HPDE6-E6E7 (cell line): ENCODE results near the gene TCERG1.
A peak's percentile ranks its signal among the peaks of the same experiment; 100 is the strongest.
"Not testable (repeated sequence)": the region's sequence is repeated elsewhere in the genome, so short reads cannot be mapped to it uniquely, and the experiment has no call there.

Experiments used
- DNase-seq: peaks from one replicate; pipeline ENCODE4 v3.0.0; 2011; ENCODE audit warnings: missing footprints; ENCODE audit errors: extremely low spot score

TCERG1 gene

DNA sequence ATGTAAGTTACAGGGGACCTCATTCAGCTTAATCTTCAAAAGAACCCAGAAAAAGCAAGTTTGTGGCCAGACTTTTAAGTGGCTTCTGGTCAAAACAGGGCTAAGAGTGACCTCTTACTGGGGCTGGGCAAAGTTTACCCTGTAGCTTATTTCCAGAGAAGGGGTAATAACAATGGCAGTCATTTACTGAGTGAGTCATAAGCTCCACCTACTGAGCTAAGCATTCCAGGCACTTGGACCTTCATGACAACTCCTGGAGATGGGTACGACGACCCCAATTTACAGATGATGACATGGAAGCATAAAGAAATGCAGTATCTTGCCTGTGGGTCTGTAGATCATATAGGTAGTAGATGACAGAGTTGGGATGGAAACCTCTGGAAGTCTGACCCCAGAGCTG, 73.6 kb downstream of the TCERG1 start:
- no peak for DNase-seq

DNA sequence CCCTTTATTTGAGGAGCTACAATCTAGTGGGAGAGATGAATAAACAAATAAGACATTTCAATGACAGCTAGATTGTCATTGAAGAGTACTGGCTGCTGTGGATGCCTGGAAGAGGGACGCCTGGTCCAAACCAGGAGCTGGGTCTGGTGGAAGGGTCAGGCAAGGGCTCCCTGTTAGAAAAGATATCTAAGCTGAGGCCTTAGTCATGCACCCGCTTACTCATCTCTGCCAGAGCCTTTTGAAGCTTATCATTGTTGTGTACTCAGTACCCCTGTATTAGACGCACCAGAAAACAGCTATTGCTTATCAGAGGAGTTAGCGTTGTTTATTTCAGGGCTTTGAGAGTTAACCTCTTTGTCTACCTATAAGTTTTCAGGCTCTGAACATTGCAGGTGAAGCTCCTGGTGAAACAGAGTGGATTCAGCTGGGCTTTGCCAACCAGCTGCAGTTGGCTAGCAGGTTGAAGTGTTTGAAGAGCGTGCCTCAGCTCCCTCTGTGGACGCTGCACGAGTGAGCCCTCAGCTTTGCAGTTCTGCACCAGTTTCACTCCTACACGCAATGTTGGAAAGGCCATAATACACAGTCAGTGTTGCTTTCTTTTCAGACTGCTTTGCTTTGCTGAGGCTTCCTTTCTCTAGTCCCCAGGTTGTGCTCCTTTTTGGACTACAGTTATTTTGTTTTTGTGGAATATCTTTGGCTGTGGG, 74.4 kb downstream of the TCERG1 start:
- DNase-seq, result no peak

DNA sequence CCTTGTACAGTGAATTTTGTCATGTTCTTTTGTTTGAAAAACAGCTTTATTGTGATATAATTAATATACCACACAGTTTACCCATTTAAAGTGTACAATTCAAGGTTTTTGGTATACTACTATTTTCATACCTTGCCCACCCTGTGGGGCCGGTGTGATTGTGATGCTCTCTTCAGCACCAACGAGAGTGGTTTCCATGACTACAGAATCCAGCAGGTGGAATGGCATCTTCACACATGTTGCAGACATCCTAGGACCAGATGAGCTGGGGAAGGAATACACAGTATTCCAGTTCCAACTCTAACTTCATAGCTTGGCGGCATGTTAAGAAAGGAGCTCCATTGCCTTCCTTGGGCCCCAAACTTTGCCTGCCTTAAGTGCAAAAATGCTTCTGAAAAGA, 76.6 kb downstream of the TCERG1 start:
- no peak for DNase-seq

DNA sequence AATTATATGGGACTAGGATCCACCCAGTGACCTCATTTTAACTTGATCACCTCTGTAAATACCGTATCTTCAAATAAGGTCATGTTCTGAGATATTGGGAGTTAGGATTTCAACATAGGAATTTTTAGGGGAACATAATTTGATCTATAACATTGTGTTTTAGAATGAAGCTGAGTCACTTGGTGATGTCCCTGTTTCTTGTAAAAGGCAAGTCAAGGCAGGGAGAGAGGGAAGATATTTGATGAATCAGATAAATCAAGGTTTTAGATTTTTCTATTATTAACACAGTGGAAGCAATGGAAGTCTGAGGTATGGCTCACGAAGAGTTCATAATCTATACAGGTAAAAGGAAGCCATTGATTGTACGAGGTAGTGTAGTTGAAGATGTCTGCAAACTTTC, 80.7 kb downstream of the TCERG1 start:
- DNase-seq, result no peak

DNA sequence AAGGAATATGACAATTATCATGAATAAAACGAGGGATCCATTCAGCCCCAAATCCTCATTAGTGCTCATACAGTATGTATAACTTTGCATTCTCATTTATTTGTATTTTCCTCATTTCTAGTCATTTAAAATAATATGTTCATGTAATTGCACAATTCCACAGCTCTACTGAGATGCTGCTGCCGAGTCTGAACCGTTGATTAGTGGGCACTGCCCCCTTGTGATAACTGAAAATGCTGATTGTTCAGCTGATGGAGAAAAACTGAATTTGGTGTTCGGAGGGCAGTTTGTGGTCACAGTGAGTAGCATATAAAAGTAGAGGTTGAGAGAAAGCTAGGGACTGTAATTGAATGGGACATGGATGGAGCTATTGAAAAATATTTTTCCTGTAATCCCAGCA, 81.1 kb downstream of the TCERG1 start:
- DNase-seq, result no peak

DNA sequence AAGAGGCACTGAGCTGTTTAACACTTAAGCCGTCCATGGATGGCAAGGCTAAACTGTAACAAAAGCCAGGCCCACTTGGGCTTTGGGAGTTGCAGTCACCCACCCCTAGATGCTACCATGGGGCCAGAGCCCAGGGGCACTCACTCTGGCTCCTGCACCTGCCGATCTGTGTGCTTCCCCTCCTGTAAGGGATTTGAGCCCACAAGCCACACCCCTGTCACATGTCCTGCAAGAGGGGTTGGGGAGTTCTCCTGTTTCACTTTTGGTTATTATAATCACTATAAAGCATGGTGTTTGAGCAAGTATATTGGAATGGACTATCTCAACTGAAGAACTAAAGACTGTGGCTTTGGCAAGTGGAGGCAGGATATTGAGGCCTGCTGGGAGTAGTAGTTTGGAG, 82.9 kb downstream of the TCERG1 start:
- no peak for DNase-seq

DNA sequence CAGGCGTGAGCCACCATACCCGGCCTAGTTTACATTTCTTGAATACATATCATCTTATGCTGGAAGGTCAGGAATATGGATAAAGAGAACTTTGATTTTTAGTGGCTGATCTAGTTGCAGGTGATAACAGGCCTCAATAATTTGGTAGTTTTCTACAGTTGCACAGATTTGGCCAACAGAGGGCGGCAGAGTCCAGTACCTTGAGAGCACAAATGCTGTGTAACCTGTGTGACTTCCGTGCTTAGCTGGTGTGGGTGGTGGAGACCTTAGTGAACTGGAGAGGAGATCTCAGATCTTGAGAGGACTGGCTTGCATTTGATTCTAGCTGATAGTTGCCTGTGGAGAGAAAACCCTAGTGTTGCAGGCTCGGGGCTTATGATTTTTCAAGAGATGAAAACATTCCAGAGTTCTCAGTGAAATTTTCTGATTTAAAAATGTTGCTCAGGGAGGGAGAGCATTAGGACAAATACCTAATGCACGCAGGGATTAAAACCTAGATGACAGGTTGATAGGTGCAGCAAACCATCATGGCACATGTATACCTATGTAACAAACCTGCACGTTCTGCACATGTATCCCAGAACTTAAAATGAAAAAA, 86.2 kb downstream of the TCERG1 start:
- peak; percentile 58 for DNase-seq

DNA sequence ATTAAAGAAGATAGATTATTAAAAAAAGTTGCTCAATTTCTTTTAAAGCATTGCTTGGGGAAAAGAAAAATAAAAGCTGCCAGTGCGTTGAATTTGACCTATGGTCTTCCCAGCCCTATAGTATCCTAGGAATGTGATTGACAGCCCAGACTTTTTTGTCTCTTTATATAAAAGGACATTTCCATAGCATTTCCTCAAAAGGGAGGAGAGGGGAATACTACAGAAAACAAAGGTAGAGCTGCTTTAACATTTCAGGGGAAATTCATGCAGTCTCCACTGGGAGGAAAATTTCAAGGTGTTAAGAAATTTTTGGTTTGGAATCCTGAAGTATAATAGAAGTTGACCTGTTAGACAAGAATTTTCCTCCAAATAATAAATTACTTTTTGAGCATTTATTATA, 86.7 kb downstream of the TCERG1 start:
- no peak for DNase-seq

DNA sequence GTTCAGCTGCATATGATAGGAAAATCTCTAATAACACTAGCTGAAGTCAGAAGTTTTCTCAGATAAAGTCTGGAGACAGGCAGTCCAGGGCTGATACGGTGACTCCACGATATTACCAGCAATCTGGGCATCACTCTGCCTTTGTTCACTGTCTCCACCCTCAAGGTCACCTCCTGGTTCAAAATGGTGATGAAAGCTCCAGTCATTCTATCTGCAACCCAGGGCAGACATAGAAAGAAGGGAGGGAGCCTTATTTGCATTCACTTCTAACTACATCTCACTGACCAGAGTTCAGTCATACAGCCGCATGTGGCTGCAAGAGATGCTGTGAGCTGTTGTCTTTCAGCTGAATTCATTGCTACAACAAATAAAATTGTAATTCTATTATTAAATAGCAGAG, 91.3 kb downstream of the TCERG1 start:
- DNase-seq, result no peak

DNA sequence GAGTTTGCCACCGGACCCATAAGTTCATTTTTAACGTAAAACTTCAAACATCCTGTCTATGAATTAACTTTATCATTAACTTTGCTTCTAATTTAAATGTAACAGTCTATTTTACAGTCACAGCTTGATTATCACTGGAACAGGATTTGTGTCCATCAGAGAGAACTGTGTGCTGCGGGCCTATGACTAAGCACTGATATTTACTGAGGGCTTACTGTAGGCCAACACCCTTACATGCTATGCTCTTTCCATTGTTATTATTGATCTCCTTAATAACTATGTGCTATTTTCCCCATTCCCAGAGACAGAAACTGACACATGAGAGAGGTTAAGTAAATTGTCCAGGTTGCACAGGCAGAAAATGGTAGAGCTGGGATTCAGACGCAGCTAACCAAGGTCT, 92.8 kb downstream of the TCERG1 start:
- DNase-seq, result no peak

DNA sequence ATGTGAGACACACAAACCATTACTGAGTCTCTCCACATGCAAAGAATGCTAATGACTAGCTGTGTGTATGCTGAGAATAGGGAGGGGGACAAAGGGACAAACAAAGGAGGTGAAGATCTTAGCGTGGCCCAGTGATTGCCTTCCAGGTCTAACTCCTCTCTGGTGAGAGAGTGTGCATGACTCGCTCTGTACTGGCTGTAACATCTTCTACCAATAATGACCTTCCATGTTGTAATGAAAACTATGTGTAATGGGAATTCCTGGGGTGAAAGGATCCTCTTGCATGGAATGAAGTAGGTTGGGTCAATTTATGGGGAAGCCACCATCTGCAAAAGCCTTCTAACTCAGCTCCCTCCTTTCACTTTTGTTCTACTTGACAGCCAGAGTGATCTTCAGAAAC, 93.3 kb downstream of the TCERG1 start:
- DNase-seq, result no peak

DNA sequence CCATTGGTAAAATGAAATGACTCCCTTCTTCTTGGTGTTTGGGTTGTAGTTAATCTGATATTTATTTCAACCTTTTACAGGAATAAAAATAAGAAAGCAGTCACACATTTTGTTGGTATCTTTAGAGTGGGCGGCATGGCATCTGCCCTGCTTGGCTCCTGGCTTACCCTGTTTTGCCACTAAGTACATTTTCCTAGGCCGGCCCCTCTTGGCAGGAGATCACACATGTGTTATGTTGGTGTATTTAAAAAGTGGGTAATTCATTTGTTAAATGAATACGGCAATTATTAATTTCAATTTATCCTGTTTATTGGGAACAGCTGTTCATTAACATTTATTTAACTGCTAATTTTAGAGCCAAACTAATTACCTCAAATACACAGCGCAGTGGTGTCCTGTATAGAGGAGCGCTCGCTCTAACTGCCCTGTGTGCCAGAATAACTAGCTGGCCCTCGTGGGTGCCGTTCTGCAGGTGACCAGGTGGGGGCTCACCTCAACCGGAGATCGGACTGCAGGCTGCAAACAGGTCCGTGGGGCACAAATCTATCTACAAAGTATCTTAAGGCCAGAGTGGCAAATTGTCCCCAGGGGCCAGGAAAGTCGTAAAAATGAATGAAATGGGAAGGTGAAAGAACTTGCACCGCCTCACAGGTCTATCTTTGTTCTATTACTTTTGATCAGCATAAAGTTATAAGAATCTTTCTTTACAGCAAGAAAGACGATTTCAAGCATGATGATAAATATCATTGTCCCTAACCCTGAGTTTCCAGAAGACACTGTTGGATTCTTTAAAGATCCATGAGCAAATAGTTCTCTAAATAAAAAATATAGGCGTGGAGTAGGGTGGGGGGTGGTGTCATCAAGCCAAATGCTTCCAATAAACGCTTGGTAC, 95.1 kb downstream of the TCERG1 start:
- DNase-seq, result peak; percentile 75

DNA sequence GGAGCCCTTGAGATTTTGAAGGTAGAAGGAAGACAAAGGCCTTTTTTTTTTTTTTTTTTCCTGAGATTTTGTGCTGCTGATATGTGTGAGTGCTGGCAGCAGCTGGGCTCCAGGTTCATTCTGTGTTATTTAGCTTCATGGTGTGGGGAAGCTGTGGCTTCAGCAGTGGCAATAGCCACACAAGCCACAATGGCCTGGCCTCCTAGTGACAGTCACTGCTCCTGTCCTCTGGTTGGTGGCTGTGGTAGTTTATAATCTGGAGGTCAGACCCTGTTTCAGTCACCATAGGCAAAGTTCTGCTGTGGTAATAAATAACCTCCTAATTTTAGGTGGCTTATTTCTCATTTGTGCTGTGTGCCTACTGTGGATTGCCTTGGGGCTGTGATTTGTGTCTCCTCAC, 97.1 kb downstream of the TCERG1 start:
- no peak for DNase-seq

DNA sequence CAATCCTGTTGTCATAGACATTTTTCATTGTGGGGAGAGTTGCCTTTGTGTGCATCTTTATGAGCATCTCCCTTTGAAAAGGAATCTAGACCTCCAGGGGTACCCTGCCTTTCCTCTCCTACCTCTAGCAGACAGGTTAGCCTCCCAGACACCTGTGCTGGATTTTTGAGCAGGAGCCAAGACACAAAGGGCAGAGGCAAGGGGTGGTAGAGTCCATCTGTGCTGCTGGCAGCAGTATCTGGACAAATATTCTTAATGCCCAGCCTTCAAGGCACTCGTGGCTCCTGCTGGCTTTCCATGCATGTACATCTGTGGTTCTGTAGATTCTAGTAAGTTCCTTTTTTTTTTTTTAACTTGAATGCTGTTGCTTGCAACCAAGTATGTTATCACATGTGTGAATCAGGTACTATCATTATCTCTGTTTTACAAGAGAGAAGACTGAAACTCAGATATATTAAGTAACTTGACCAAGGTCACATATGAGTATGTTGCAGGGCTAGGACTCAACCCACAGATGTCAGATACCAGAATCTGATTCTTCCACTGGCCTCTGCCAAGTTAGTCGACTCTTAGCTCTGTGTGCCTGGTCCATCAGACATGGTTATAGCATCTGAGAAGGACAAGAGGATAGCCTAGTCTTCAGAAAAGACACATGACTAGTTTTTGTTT, 101.8 kb downstream of the TCERG1 start:
- DNase-seq, result no peak

DNA sequence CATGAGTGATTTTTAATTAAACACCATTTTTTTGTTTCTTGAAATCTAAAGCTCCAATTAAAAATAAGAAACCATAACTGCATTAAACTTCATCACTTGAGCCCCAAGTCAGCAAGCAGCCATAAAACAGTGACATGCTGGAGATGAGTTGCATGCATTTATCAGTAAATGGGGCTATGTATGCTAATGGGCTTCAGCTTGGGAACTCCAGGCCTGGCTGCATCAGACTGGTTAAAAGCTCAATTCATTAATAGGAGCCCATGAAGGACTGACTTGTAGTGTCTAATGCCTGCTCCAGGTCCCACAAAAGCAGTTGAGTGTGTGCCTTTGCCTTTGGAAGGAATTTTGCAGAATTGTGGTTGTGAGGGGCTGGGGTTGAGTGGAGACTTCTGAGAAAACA, 102.5 kb downstream of the TCERG1 start:
- DNase-seq, result no peak

DNA sequence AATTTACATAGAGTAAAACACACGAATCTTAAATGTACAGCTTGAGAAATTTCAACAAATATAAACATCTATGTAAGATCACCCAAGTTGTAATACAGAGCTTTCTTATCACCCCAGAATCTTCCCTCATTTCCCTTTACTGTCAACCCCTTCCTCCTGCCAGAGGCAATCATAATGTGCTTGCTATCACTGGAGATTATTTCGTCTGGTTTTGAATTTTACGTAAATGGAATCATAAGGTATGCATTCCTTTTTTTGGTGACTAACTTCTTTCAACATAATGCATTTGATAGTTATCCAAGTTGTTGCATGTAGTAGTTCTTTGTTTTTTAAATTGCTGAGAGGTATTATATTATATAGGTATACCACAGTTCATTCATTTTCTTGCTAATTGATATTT, 106.3 kb downstream of the TCERG1 start:
- DNase-seq, result no peak

DNA sequence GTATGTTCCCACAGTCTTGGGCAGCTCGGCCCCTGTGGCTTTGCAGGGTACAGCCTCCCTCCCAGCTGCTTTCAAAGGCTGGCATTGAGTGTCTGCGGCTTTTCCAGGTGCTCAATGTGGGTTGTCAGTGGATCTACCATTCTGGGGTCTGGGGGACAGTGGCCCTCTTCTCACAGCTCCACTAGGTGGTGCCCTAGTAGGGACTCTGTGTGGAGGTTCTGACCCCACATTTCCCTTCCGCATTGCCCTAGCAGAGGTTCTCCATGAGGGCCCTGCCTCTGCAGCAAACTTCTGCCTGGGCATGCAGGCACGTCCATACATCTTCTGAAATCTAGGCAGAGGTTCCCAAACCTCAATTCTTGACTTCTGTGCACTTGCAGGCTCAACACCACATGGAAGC, 109.8 kb downstream of the TCERG1 start:
- DNase-seq, result not testable (repeated sequence)

DNA sequence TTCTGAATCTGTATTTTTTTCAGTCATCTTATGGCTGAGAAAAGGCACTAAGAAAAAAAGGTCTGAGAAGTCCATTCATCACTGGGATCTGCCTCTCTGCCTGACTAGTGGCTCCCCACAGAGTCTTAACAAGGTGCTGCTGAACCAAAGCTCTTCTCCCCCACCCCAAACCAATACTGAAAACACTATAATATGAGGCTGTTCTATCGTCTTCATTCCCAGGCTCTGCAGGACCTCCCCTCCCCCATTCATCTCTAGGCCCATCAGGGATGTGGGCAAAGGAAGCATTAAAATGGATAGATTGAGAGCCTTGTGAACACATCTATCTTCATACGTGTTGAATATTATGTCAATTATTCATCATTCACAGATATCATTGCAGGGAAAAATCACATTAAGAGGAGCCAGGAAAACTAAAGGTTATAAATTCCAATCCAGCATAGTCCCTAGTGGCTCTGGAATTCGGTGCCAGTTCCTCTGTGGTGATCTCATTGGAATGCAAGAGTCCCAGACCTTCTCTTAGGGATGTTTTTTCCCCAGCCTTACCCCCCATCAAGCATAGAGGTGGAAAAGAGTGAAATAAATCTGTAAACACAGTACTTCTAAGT, 113.2 kb downstream of the TCERG1 start:
- DNase-seq, result no peak
